AG09309 (cell line): ENCODE results near the gene LAMA5.

Experiments
- DNase-seq: peaks from one replicate; pipeline ENCODE4 v3.0.0-alpha.2; 2010; ENCODE audit warnings: low read depth
- H3K4me3 ChIP-seq: 2 replicates; pipeline ENCODE4 v1.5.1; 2011; ENCODE audit warnings: mild to moderate bottlenecking, low read depth, low read length, moderate library complexity; ENCODE audit not compliant: control insufficient read depth
- CTCF ChIP-seq: IDR thresholded peaks from 2 replicates; pipeline ENCODE4 v1.5.1; 2011; ENCODE audit warnings: mild to moderate bottlenecking, low read depth, low read length, inconsistent platforms; ENCODE audit not compliant: insufficient read depth, control insufficient read depth; ENCODE audit errors: missing control alignments

The LAMA5 gene

GRCh38 chr20:62266340-62266739 lies 100.8 kb downstream of the LAMA5 start:
- no peak for TF ChIP-seq CTCF
- DNase-seq = no peak
- H3K4me3 ChIP-seq = no peak overlapping the region

GRCh38 chr20:62265365-62265764 lies 101.7 kb downstream of the LAMA5 start:
- H3K4me3 ChIP-seq = no peak overlapping the region
- no peak for DNase-seq
- no peak for TF ChIP-seq CTCF

- no peak for TF ChIP-seq CTCF
- DNase-seq = no peak
Observed at GRCh38 chr20:62263396-62263795, 103.7 kb downstream of the LAMA5 start.

GRCh38 chr20:62262064-62262463 lies 105.0 kb downstream of the LAMA5 start:
- TF ChIP-seq CTCF = no peak
- H3K4me3 ChIP-seq = no peak overlapping the region
- no peak for DNase-seq

More at GRCh38 chr20:62263396-62263795, 103.7 kb downstream of the LAMA5 start:
- no peak overlapping the region for H3K4me3 ChIP-seq

- no peak for DNase-seq
- no peak for TF ChIP-seq CTCF
- no peak overlapping the region for H3K4me3 ChIP-seq
Observed at GRCh38 chr20:62259294-62259565, 107.9 kb downstream of the LAMA5 start.
